CD4-positive, alpha-beta T cell (primary cell): ENCODE data around the gene MED27. TPM values are rescaled to one million over a fixed set of nuclear protein-coding genes. Genes with fewer than 3 reads are reported as not detected.

Source experiments
- ATAC-seq: fragments of 200-7000 bp; cut with Tn5 transposase; one replicate; pipeline ENCODE4 v1.10.0; 2022; ENCODE audit warnings: mild to moderate bottlenecking; ENCODE audit not compliant: poor library complexity
- CTCF ChIA-PET: fragments of 350-600 bp; sonication (Branson Sonifier 250); formaldehyde crosslinking; loops from one replicate; lab custom pipeline; 2021; ENCODE audit warnings: antibody characterized with exemption, inconsistent platforms; lab: Charles Lee
- POLR2A ChIA-PET: fragments of 350-600 bp; sonication (Branson Sonifier 250); formaldehyde crosslinking; loops from one replicate; lab custom pipeline; 2021; ENCODE audit warnings: antibody characterized with exemption, inconsistent platforms; lab: Charles Lee
- DNase-seq, 14 experiments: peaks; one replicate each; pipeline ENCODE4 v3.0.0-alpha.2; 2013 to 2020; ENCODE audit warnings: mixed read lengths in 2 of 14
- H3K27ac ChIP-seq, 2 donors: one replicate each; pipeline versions ENCODE4 v1.5.1 to v1.7.0; 2013; ENCODE audit warnings: low read length in 2 of 2, low read depth in 1 of 2, mild to moderate bottlenecking in 1 of 2
- H3K27me3 ChIP-seq, 2 experiments: 1 replicate in 1 of 2; 2 replicates in 1 of 2; pipeline versions ENCODE4 v1.6.1 to v1.7.0; 2013; ENCODE audit warnings: low read length in 2 of 2, control low read depth in 1 of 2, mild to moderate bottlenecking in 1 of 2, moderate library complexity in 1 of 2; ENCODE audit not compliant: insufficient read depth in 2 of 2, control insufficient read depth in 1 of 2
- H3K36me3 ChIP-seq: one replicate; pipeline ENCODE4 v1.6.1; 2013; ENCODE audit warnings: low read length, control low read depth; ENCODE audit not compliant: insufficient read depth
- H3K4me1 ChIP-seq: one replicate; pipeline ENCODE4 v1.6.1; 2013; ENCODE audit warnings: low read length, control low read depth; ENCODE audit not compliant: insufficient read depth
- H3K4me3 ChIP-seq: one replicate; pipeline ENCODE4 v1.5.1; 2013; ENCODE audit warnings: mild to moderate bottlenecking, low read length, moderate library complexity
- H3K9me3 ChIP-seq, 2 experiments: 1 replicate in 1 of 2; 2 replicates in 1 of 2; pipeline versions ENCODE4 v1.6.1 to v1.7.0; 2013; ENCODE audit warnings: low read length in 2 of 2, mild to moderate bottlenecking in 2 of 2, control low read depth in 1 of 2, moderate library complexity in 1 of 2; ENCODE audit not compliant: control insufficient read depth in 1 of 2, insufficient read depth in 1 of 2
- H3K27ac Mint-ChIP-seq: one replicate; pipeline ENCODE4 v1.8.0; 2020; ENCODE audit warnings: mixed read lengths
- H3K27me3 Mint-ChIP-seq: one replicate; pipeline ENCODE4 v1.8.0; 2021; ENCODE audit warnings: mixed read lengths
- H3K36me3 Mint-ChIP-seq: one replicate; pipeline ENCODE4 v1.8.0; 2021; ENCODE audit warnings: low read depth, mixed read lengths
- H3K4me1 Mint-ChIP-seq: one replicate; pipeline ENCODE4 v1.8.0; 2021; ENCODE audit warnings: low read depth, mixed read lengths
- H3K4me3 Mint-ChIP-seq: one replicate; pipeline ENCODE4 v1.8.0; 2020; ENCODE audit warnings: mild to moderate bottlenecking, mixed read lengths
- H3K9me3 Mint-ChIP-seq: one replicate; pipeline ENCODE4 v1.8.0; 2020; ENCODE audit warnings: mixed read lengths
- CTCF ChIP-seq: fragments of 200-600 bp; IDR thresholded peaks from one replicate; pipeline ENCODE4 v1.8.0; 2022; ENCODE audit warnings: antibody characterized with exemption, mild to moderate bottlenecking
- intact Hi-C, 2 experiments: fragments of 100-400 bp; cut with DNase I in 1 of 2; cut with micrococcal nuclease in 1 of 2; formaldehyde crosslinking; loops; one replicate each; pipeline versions ENCODE4 v1.15.1 to v1.9.0; 2023 to 2025; cut with DNase I, micrococcal nuclease
- total RNA-seq, 174 experiments: library from RNA in 2 of 174; stranded (reverse) in 2 of 174; gene quantifications; one replicate each; pipeline ENCODE4 v1.2.3 and lab custom pipeline; 2021 to 2026

Gene MED27
- total RNA-seq, 2 experiments from 2014 or later = 15.0 to 17.4 TPM

GRCh38 chr9:132030626-132031325 lies 48.9 kb downstream of the MED27 start:
- Histone ChIP-seq H3K4me1 (peaks cover 5% of the 10 kb centered on the region), H3K27me3 (no peaks in the 10 kb centered on the region), H3K36me3 (no peaks in the 10 kb centered on the region), H3K4me3 (no peak overlapping the region), H3K9me3 (no peaks in the 10 kb centered on the region), H3K27ac (no peak overlapping the region)
- ChIA-PET CTCF (no interaction called here), POLR2A (no interaction called here)
- intact Hi-C loops = no loop called here
- no peak for TF ChIP-seq CTCF
- peaks cover 59% of the 10 kb centered on the region for H3K4me1 Mint-ChIP-seq
- no peaks in the 10 kb centered on the region for H3K27me3 Mint-ChIP-seq
- DNase-seq (no peak), ATAC-seq (no peak)
- H3K36me3 Mint-ChIP-seq = no peaks in the 10 kb centered on the region
- no peaks in the 10 kb centered on the region for H3K9me3 Mint-ChIP-seq
- no peak overlapping the region for H3K27ac Mint-ChIP-seq
- no peak overlapping the region for H3K4me3 Mint-ChIP-seq

GRCh38 chr9:132027752-132028663 lies 51.7 kb downstream of the MED27 start:
- ATAC-seq = no peak
- H3K27ac Mint-ChIP-seq = no peak overlapping the region
- H3K9me3 Mint-ChIP-seq = no peaks in the 10 kb centered on the region
- H3K36me3 Mint-ChIP-seq = no peaks in the 10 kb centered on the region
- no peaks in the 10 kb centered on the region for H3K27me3 Mint-ChIP-seq
- Histone ChIP-seq H3K4me1 (peaks cover 5% of the 10 kb centered on the region), H3K4me3 (no peak overlapping the region), H3K9me3 (no peaks in the 10 kb centered on the region), H3K27me3 (no peaks in the 10 kb centered on the region), H3K27ac (no peak overlapping the region), H3K36me3 (no peaks in the 10 kb centered on the region)
- H3K4me1 Mint-ChIP-seq = peaks cover 42% of the 10 kb centered on the region
- CTCF ChIA-PET = interaction anchor here (0.6 to 1.6 kb wide), 3 partner anchors 12 to 107 kb away, joined by 3 read pairs; no protein-coding TSS in a partner anchor
- H3K4me3 Mint-ChIP-seq = no peak overlapping the region
- no peak for TF ChIP-seq CTCF
- POLR2A ChIA-PET = no interaction called here
- no peak for DNase-seq
- intact Hi-C loops = no loop called here

GRCh38 chr9:132026932-132027585 lies 52.6 kb downstream of the MED27 start:
- intact Hi-C loops = no loop called here
- Mint-ChIP-seq H3K36me3 (no peaks in the 10 kb centered on the region), H3K4me3 (no peak overlapping the region), H3K9me3 (no peaks in the 10 kb centered on the region), H3K4me1 (peaks cover 34% of the 10 kb centered on the region), H3K27ac (no peak overlapping the region), H3K27me3 (no peaks in the 10 kb centered on the region)
- CTCF ChIA-PET = interaction anchor here (1.6 kb wide), 1 partner anchor 13 kb away, joined by 3 read pairs; no protein-coding TSS in a partner anchor
- Histone ChIP-seq H3K4me3 (no peak overlapping the region), H3K36me3 (no peaks in the 10 kb centered on the region), H3K4me1 (no peaks in the 10 kb centered on the region), H3K9me3 (no peaks in the 10 kb centered on the region), H3K27me3 (no peaks in the 10 kb centered on the region), H3K27ac (no peak overlapping the region)
- TF ChIP-seq CTCF = no peak
- no peak for DNase-seq
- POLR2A ChIA-PET = no interaction called here
- ATAC-seq = no peak
